Colon (tissue), 2 donors: ENCODE data around the gene MCCC1.
"Not testable (repeated sequence)": the region's sequence is repeated elsewhere in the genome, so short reads cannot be mapped to it uniquely, and the experiment has no call there.

Source experiments
- FAIRE-seq: peaks from 2 replicates; lab custom pipeline; 2012; peaks lifted over from hg19 to GRCh38; lab: Jason Lieb, UNC
- donor health status: control.
- donor health status: control.

Gene MCCC1

GRCh38 chr3:183044547-183045229, 54.6 kb downstream of the MCCC1 start:
- FAIRE-seq: no peak

- no peak for FAIRE-seq
Measured at GRCh38 chr3:183038757-183039156, 60.5 kb downstream of the MCCC1 start.

GRCh38 chr3:183038221-183038620, 61.1 kb downstream of the MCCC1 start:
- FAIRE-seq: no peak

GRCh38 chr3:183033746-183034145, 65.5 kb downstream of the MCCC1 start:
- no peak for FAIRE-seq

GRCh38 chr3:183032880-183033555, 66.3 kb downstream of the MCCC1 start:
- FAIRE-seq: no peak

GRCh38 chr3:183031826-183032225, 67.5 kb downstream of the MCCC1 start:
- no peak for FAIRE-seq

- no peak for FAIRE-seq
Measured at GRCh38 chr3:183028416-183028815, 70.9 kb downstream of the MCCC1 start.

- FAIRE-seq: no peak
Measured at GRCh38 chr3:183027276-183027675, 72.0 kb downstream of the MCCC1 start.

GRCh38 chr3:183022936-183023516, 76.3 kb downstream of the MCCC1 start:
- FAIRE-seq: no peak

GRCh38 chr3:183018421-183019192, 80.7 kb downstream of the MCCC1 start:
- FAIRE-seq: no peak

GRCh38 chr3:183015185-183015584, 84.1 kb downstream of the MCCC1 start:
- no peak for FAIRE-seq

- no peak for FAIRE-seq
Measured at GRCh38 chr3:183013856-183014255, 85.4 kb downstream of the MCCC1 start.

- no peak for FAIRE-seq
Measured at GRCh38 chr3:183013074-183013473, 86.2 kb downstream of the MCCC1 start.

GRCh38 chr3:183008800-183009199, 90.5 kb downstream of the MCCC1 start:
- FAIRE-seq: no peak

GRCh38 chr3:183008303-183008702, 91.0 kb downstream of the MCCC1 start:
- FAIRE-seq: no peak

GRCh38 chr3:183006396-183007002, 92.8 kb downstream of the MCCC1 start:
- FAIRE-seq: no peak

GRCh38 chr3:182999767-183000166, 99.5 kb downstream of the MCCC1 start:
- FAIRE-seq: no peak

- FAIRE-seq: not testable (repeated sequence)
Measured at GRCh38 chr3:182993486-182994201, 105.7 kb downstream of the MCCC1 start.

- no peak for FAIRE-seq
Measured at GRCh38 chr3:182989566-182989965, 109.7 kb downstream of the MCCC1 start.

- no peak for FAIRE-seq
Measured at GRCh38 chr3:182986021-182986420, 113.3 kb downstream of the MCCC1 start.

- FAIRE-seq: no peak
Measured at GRCh38 chr3:182983876-182984275, 115.4 kb downstream of the MCCC1 start.

- no peak for FAIRE-seq
Measured at GRCh38 chr3:182981038-182981380, 118.3 kb downstream of the MCCC1 start.
